Testis (tissue), 2 donors: ENCODE data around the gene TBL1X.

Experiments
- CTCF ChIP-seq, 3 experiments: fragments of 450-650 bp in 2 of 3; fragments of 200-600 bp in 1 of 3; sonication (generic) in 1 of 3; IDR thresholded peaks; one replicate each; pipeline ENCODE4 v1.5.1; 2016 to 2019; ENCODE audit warnings: antibody characterized with exemption in 3 of 3, mild to moderate bottlenecking in 2 of 3, moderate library complexity in 1 of 3
- POLR2A ChIP-seq: fragments of 450-650 bp; IDR thresholded peaks from one replicate; pipeline ENCODE4 v1.6.1; 2017; ENCODE audit warnings: antibody characterized with exemption, mild to moderate bottlenecking, moderate library complexity

- TF ChIP-seq CTCF (IDR thresholded peaks at IDR 0.05) (no peak), POLR2A (no peak)
Observed at GRCh38 chrX:9738151-9738550, 273.3 kb downstream of the TBL1X start.
